HG03045 (cell line): ENCODE data around the gene ETNPPL.

Source experiments
- ATAC-seq: cut with Tn5 transposase; IDR thresholded peaks from one replicate; pipeline ENCODE4 v1.9.1; 2021; ENCODE audit warnings: mild to moderate bottlenecking, moderate library complexity; ENCODE audit not compliant: unreplicated experiment

ETNPPL gene

GRCh38 chr4:108762559-108763225, at the start of gene ETNPPL:
ETNPPL (minus strand) TSS chr4:108763053; CDS start chr4:108762898, 155 bp downstream.
- no peak for ATAC-seq

GRCh38 chr4:108811486-108811885, 48.6 kb upstream of the ETNPPL start:
- no peak for ATAC-seq

GRCh38 chr4:108810087-108810486, 47.2 kb upstream of the ETNPPL start:
- no peak for ATAC-seq

DNA sequence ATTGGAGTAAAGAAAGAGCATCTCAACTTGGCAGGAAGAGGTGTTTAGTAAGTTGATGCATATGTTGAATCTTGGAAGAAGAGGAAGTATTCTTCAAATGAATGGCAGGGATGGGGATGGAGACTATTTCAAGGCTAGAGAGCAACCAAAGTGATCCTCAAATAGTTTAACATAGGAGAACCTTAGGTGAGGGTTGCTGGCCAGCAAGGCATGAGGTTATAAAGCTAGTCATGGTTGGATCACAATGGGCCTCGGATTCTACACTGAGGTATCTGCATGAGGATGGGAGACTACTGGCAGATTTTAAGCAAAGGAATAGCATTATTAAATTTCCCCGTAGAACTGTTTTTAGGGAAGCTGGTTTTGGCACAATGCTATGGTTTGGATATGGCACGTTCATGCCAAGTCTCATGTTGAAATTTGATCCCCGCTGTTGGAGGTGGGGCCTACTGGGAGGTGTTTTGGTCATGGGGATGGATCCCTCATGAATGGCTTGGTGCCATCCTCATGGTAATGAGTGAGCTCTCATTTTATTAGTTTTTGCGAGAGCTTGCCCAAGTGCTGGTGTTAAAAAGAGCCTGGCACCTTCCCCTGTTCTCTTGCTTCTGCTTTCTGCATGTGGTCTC, 41.9 kb upstream of the ETNPPL start:
- no peak for ATAC-seq

DNA sequence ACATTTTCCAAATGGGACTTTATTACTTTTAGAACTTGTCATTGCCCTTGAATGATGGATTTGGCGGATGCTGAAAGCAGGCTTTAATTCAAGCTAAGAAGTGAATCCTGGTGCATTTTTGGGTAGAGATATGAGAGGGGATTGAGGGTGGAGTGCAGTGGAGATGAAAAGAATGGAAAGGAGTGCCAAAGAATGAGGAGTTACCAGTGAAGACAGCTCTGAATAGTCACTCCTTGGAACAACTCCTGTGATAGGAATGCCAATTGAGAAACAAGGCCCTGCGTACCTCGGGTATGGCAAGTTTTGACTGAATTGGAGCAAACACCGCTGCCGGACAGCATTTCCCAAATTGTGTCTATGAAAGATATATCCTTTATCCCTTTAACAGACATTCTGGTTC, 36.5 kb upstream of the ETNPPL start:
- no peak for ATAC-seq

GRCh38 chr4:108796173-108796572, 33.3 kb upstream of the ETNPPL start:
- ATAC-seq, result no peak

DNA sequence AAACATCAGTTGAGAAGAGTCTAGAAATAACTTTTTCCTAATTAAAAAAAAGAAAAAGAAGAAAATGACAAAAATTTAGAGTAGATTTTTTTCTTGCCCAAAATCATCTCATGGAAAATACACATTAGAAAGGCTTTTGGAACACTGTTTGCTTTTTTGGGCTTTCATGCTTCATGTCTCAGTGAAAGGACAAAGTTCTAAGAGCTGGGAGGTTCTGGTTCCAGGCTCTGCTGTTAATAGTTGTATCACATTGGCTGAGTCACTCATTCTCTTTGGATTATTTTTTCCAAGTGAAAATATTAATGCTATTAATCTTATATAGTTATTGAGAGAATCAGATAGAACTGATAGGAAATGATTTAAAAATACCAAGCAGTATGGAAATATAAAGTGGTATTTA, 32.9 kb upstream of the ETNPPL start:
- ATAC-seq, result no peak

DNA sequence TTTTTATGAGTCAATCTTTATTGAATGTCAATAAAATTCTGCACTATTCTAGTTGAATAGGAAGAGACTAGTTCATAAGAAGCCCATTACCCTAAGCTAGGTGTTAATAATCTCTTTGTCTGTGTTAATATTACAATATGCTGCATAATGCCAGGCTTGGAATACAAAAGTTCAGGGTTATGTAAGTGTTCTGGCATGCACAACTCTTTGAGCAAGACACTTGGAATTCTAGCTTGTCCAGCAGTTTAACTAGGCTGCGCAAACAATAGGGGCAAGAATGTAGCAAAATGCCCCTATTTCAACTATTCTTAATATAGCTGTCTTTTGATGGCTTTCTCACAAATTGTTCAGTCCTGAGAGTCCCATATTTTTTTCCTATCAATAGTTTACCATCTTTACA, 31.3 kb upstream of the ETNPPL start:
- ATAC-seq, result no peak

DNA sequence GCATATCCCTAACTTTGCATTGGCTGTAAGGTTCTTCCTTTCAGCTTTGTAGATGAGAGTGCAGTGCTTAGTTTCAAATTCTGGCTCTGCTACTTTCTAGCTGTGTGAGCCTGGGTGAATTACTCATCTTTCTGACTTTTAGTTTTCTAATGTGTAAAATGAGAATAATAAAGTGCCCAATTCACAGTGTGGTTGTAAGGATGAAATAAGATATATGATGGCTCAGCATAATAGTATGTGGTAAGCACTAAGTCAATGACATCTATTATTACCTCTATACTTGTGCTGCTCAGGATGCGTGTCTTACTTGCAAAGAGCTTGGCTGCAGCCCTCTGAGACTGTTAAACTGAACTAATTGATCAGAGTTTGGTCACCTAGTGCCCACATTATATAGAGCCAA, 30.6 kb upstream of the ETNPPL start:
- ATAC-seq, result no peak

DNA sequence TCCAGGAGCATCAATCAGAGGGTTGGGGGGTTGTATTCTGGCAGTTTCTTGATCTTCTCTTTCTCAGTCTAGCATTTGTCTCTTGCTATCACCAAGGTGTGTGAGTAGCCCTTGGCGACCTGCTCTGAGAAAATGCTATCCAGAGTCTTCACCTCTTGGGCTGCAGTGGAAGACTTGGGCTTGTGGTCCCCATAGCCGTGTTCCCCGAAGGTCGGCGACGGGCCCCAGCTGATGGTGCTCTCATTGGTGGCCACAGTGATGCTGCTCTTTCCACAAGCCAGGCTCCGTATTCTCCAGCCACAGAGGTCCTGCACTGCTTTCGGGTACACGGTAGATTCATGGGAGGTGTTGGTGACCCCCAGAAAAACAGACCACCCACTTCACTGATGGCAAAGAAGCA, 25.9 kb upstream of the ETNPPL start:
- ATAC-seq, result no peak

DNA sequence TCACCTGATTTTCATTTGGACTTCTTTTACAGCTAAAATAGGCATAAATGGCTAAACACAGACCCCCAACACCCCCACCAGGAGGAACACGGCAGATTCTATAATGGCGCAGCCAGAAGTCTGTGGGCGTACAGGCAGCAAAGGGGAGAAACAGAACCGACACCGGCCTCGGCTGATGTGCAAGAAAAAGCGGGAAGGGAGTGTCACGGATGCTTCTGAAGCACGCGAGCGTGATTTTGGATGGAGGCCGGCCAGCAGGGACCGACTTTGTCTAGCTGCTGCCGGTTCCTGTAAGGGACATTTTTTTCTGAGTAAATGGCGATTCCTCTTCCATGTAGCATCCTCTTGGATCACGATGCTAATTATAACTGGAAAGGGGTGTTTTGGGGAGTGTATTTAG, 24.9 kb upstream of the ETNPPL start:
- ATAC-seq, result no peak

GRCh38 chr4:108787106-108787505, 24.3 kb upstream of the ETNPPL start:
- no peak for ATAC-seq

GRCh38 chr4:108786351-108786750, 23.5 kb upstream of the ETNPPL start:
- ATAC-seq, result no peak

GRCh38 chr4:108783665-108784463, 21.0 kb upstream of the ETNPPL start:
- no peak for ATAC-seq

DNA sequence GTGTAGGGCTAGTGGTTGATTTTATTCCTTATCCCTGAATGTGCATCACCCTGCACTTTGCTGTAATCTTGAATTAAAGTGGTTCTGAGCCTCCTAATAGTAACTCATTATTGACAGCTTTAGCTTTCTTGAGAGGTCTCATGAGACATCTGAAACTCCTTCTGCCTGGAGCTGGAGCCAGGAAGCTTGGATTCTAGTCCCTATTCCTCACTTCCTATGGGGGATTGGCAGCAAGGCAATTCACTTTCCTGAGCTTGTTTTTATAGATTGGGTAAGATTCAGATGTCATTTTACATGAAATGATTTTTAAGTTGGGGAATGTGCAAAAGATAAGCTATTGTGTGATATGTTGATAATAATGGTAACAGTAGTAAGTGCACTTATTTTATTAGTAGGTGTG, 17.1 kb upstream of the ETNPPL start:
- ATAC-seq, result no peak

DNA sequence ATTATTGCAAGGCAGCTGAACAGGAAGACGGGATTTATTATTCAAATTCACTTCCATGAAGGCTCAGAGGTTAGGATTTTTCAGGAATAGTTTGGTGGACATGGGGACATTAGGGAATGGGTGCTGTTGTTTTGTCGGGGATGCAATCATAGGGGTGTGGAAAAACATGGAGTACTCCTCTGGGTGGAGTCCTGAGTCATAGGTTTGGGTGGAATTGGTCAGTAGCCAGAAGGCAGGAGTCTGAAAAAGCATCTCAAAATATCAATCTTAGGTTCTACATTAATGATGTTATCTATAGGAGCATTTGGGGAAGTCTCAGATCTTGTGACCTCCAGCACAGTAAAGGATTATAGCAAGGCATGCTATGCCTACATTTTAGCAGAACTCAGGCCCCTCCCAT, 14.5 kb upstream of the ETNPPL start:
- ATAC-seq, result no peak

DNA sequence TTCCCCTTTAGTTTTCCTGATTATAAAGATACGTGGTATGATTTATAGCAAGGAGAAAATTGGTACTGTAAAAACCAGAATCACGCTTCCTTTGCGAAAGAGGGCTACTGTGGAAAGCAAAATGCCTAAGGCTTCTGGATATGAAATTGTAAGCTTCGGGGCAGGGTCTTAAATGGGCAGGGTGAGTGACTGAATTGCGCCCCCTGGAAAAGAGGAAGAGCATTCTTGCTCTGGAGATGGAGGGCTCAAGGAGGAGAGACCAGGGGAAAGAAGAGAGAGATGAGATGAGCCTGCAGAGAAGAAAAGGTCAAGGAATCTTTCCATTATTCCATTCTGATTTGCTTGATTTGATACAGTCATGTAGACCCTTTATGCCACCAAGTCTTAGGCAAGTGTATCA, 13.1 kb upstream of the ETNPPL start:
- ATAC-seq, result no peak

DNA sequence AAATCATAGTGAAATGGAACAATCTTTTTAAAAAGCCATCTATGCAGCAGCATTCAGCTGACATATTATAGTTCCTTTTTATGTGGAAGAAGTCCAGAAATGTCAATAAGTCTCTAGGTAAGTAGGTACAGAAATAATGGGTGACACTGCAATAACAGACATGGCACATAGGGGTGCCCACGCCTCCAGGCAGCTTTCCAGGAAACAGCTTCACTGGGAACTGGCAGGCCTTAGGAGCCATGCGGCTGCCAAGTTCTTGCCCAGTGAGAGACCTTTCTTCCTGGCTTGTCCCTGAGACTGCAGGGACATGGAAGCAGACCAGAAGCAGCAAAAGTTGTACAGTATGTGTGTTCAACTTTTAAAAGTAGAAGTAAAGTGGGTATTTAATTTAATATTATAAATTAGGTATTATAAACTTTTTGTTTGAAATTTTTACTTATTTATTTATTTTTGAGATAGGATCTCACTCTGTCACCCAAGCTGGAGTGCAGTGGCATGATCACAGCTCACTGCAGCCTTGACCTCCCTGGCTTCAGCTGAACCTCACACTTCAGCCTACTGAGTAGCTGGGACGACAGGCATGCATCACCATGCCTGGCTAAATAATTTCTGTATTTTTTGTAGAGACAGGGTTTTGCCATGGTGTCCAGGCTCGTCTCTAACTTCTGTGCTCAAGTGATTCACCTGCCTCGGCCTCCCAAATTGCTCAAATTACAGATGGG, 12.1 kb upstream of the ETNPPL start:
- no peak for ATAC-seq

GRCh38 chr4:108772402-108772801, 9.5 kb upstream of the ETNPPL start:
- ATAC-seq, result no peak

GRCh38 chr4:108766058-108766457, 3.2 kb upstream of the ETNPPL start:
- ATAC-seq, result no peak

DNA sequence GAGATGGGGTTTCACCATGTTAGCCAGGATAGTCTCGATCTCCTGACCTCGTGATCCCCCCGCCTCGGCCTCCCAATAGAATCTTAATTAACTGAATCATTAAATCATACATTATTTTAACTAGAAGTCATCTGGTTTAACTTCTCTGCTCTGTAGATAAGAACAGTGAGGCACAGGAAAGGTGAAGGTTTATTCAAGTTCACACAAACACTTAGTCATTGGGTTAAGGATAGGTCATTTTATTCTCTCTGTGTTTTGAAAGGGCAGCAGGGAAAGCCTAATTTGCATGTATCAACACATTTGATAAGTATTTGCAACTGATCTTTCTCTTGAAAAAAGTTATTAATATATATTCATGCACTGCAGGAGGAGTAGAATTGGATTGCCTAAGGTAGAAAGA, 1.1 kb upstream of the ETNPPL start:
- no peak for ATAC-seq

- no peak for ATAC-seq
These were observed 357 bp upstream of the ETNPPL start for GRCh38 chr4:108763226-108763593.
